HepG2 (cell line): Measurements from ENCODE around the gene LST1. TPM values are rescaled to one million over a fixed set of nuclear protein-coding genes. Genes with fewer than 3 reads are reported as not detected.

ENCODE experiments used
- BCL3 ChIP-seq: sonication (generic); formaldehyde crosslinking; IDR thresholded peaks from 2 replicates; pipeline ENCODE4 v1.5.1; 2020; ENCODE audit warnings: mild to moderate bottlenecking, missing genetic modification reagents, moderate library complexity
- CC2D1A ChIP-seq: sonication (generic); formaldehyde crosslinking; IDR thresholded peaks from 2 replicates; pipeline ENCODE4 v1.8.1; 2023; ENCODE audit warnings: mild to moderate bottlenecking, missing genetic modification reagents
- CEBPB ChIP-seq: IDR thresholded peaks from 2 replicates; pipeline ENCODE4 v1.6.1; 2011; ENCODE audit warnings: low read depth, low read length, improper control_type of control experiment, borderline replicate concordance
- CTCF ChIP-seq: sonication (generic); formaldehyde crosslinking; IDR thresholded peaks from 2 replicates; pipeline ENCODE4 v1.5.0; 2020; ENCODE audit warnings: mild to moderate bottlenecking, missing genetic modification reagents, moderate library complexity
- ELF4 ChIP-seq: sonication (generic); formaldehyde crosslinking; IDR thresholded peaks from 2 replicates; pipeline ENCODE4 v1.5.0; 2020; ENCODE audit warnings: missing genetic modification reagents, mild to moderate bottlenecking, moderate library complexity, borderline replicate concordance
- GABPB1 ChIP-seq: IDR thresholded peaks from 2 replicates; pipeline ENCODE4 v1.6.1; 2016; ENCODE audit warnings: mild to moderate bottlenecking, missing genetic modification reagents, moderate library complexity, missing compliant biosample characterization
- HDAC2 ChIP-seq: sonication (generic); formaldehyde crosslinking; IDR thresholded peaks from 2 replicates; pipeline ENCODE4 v1.4.0; 2020; ENCODE audit warnings: missing genetic modification reagents
- MED1 ChIP-seq: sonication (generic); formaldehyde crosslinking; IDR thresholded peaks from 2 replicates; pipeline ENCODE4 v1.4.0; 2020; ENCODE audit warnings: missing genetic modification reagents
- MLLT10 ChIP-seq: sonication (generic); formaldehyde crosslinking; IDR thresholded peaks from 2 replicates; pipeline ENCODE4 v1.4.0; 2020; ENCODE audit warnings: missing genetic modification reagents
- PBX2 ChIP-seq: IDR thresholded peaks from 2 replicates; pipeline ENCODE4 v1.6.1; 2016; ENCODE audit warnings: control low read depth
- RXRB ChIP-seq: IDR thresholded peaks from 2 replicates; pipeline ENCODE4 v1.6.1; 2016; ENCODE audit warnings: borderline replicate concordance, missing genetic modification reagents, missing compliant biosample characterization
- SIN3A ChIP-seq: IDR thresholded peaks from 2 replicates; pipeline ENCODE4 v1.6.1; 2011; ENCODE audit warnings: low read depth, mild to moderate bottlenecking, control low read depth, low read length, borderline replicate concordance
- TCF12 ChIP-seq, 2 experiments: fragments of 450-650 bp in 1 of 2; sonication (generic) in 1 of 2; formaldehyde crosslinking in 1 of 2; IDR thresholded peaks; 2 replicates each; pipeline versions ENCODE4 v1.6.1 to v1.8.0; 2017 to 2022; ENCODE audit warnings: antibody characterized with exemption in 1 of 2, mild to moderate bottlenecking in 1 of 2, missing genetic modification reagents in 1 of 2, moderate library complexity in 1 of 2
- ZBTB7A ChIP-seq: sonication (generic); formaldehyde crosslinking; IDR thresholded peaks from 2 replicates; pipeline ENCODE4 v1.8.0; 2022; ENCODE audit warnings: mild to moderate bottlenecking, missing genetic modification reagents
- ZMAT5 ChIP-seq: sonication (generic); formaldehyde crosslinking; IDR thresholded peaks from 2 replicates; pipeline ENCODE4 v1.5.0; 2020; ENCODE audit warnings: mild to moderate bottlenecking, low read depth, missing genetic modification reagents, borderline replicate concordance
- ZNF138 ChIP-seq: sonication (generic); formaldehyde crosslinking; IDR thresholded peaks from 2 replicates; pipeline ENCODE4 v1.5.0; 2020; ENCODE audit warnings: mild to moderate bottlenecking, low read depth, missing genetic modification reagents
- ZNF180 ChIP-seq: sonication (generic); formaldehyde crosslinking; IDR thresholded peaks from 2 replicates; pipeline ENCODE4 v1.4.0; 2020; ENCODE audit warnings: low read depth, missing genetic modification reagents, borderline replicate concordance
- ZNF296 ChIP-seq: sonication (generic); formaldehyde crosslinking; conservative IDR thresholded peaks from 2 replicates; pipeline ENCODE4 v1.5.0; 2020; ENCODE audit warnings: mild to moderate bottlenecking, missing genetic modification reagents
- ZNF331 ChIP-seq: sonication (generic); formaldehyde crosslinking; IDR thresholded peaks from 2 replicates; pipeline ENCODE4 v1.4.0; 2020; ENCODE audit warnings: missing genetic modification reagents
- ZNF335 ChIP-seq: sonication (generic); formaldehyde crosslinking; IDR thresholded peaks from 2 replicates; pipeline ENCODE4 v1.4.0; 2020; ENCODE audit warnings: missing genetic modification reagents
- ZNF350 ChIP-seq: sonication (generic); formaldehyde crosslinking; IDR thresholded peaks from 2 replicates; pipeline ENCODE4 v1.4.0; 2020; ENCODE audit warnings: mild to moderate bottlenecking, low read depth, missing genetic modification reagents, borderline replicate concordance
- ZNF484 ChIP-seq: sonication (generic); formaldehyde crosslinking; IDR thresholded peaks from 2 replicates; pipeline ENCODE4 v1.5.1; 2020; ENCODE audit warnings: mild to moderate bottlenecking, low read depth, missing genetic modification reagents, borderline replicate concordance
- ZSCAN5A ChIP-seq: sonication (generic); formaldehyde crosslinking; IDR thresholded peaks from 2 replicates; pipeline ENCODE4 v1.8.0; 2022; ENCODE audit warnings: mild to moderate bottlenecking, missing genetic modification reagents, borderline replicate concordance
- polyA plus RNA-seq, 8 experiments: library from polyadenylated mRNA; depleted of rRNA in 3 of 8; stranded (reverse) in 7 of 8; unstranded in 1 of 8; fragments of >200 nt; fragmentation: Illumina TruSeq in 4 of 8; extraction: Trizol in 4 of 8; gene quantifications; 2 replicates each; pipeline versions ENCODE4 v1.2.1 to v1.2.3, GENCODE V29; 2011 to 2016; ENCODE audit warnings: low read depth in 4 of 8, missing spikeins in 1 of 8, mixed read lengths in 1 of 8; ENCODE audit not compliant: insufficient read depth in 1 of 8
- total RNA-seq, 5 experiments: library from RNA; depleted of rRNA; stranded (reverse); fragments of >200 nt; fragmentation: Illumina TruSeq; extraction: Trizol; gene quantifications; 2 replicates each; pipeline ENCODE4 v1.2.3, GENCODE V29; 2016; ENCODE audit warnings: low read depth in 1 of 5

LST1 gene
- total and polyA plus RNA-seq, 2 of the 13 experiments (the other 11 are each of a cell fraction or from before 2014, with no cell fraction given): not detected

GRCh38 chr6:31619805-31620585, 33.9 kb downstream of the LST1 start (continued):
- TF ChIP-seq ZNF350 (CRISPR knock-in tag): no peak; the same call in 1 of the 2 replicates
- no peak for TF ChIP-seq ZNF138
- TF ChIP-seq MED1 (CRISPR knock-in tag): peak; percentile 82
- TF ChIP-seq HDAC2 (CRISPR knock-in tag): peak; percentile 47; the same call in 1 of the 2 replicates
- no peak for TF ChIP-seq ZMAT5 (CRISPR knock-in tag)
- TF ChIP-seq ZNF296 (CRISPR knock-in tag): no peak
- TF ChIP-seq BCL3 (CRISPR knock-in tag): 0 out of 2 replicates have a peak, but pooled peaks have one; percentile 6
- TF ChIP-seq ZSCAN5A (CRISPR knock-in tag): peak; percentile 85; the same call in 1 of the 2 replicates
- TF ChIP-seq CEBPB: peak; percentile 79
- TF ChIP-seq TCF12 (IDR thresholded peaks at IDR 0.05): no peak
- no peak for TF ChIP-seq TCF12 (CRISPR knock-in tag; IDR thresholded peaks at IDR 0.05)
- TF ChIP-seq MLLT10 (CRISPR knock-in tag): no peak
- no peak for TF ChIP-seq ZNF484 (CRISPR knock-in tag)
- no peak for TF ChIP-seq PBX2 (CRISPR knock-in tag)
- TF ChIP-seq ZNF335 (CRISPR knock-in tag): peak; percentile 84
- TF ChIP-seq ZNF331 (CRISPR knock-in tag): peak; percentile 55; the same call in 1 of the 2 replicates
- TF ChIP-seq SIN3A: 0 out of 2 replicates have a peak, but pooled peaks have one; percentile 63
- TF ChIP-seq CC2D1A (CRISPR knock-in tag): no peak
- no peak for TF ChIP-seq CTCF (CRISPR knock-in tag)
- no peak for TF ChIP-seq GABPB1
- no peak for TF ChIP-seq ZBTB7A
- no peak for TF ChIP-seq ZNF180 (CRISPR knock-in tag)
- TF ChIP-seq RXRB (CRISPR knock-in tag): peak; percentile 23; the same call in 1 of the 2 replicates
- no peak for TF ChIP-seq ELF4 (CRISPR knock-in tag)
